Smooth muscle cell (in vitro differentiated cells): ENCODE data around the gene TMED4. TPM values are rescaled to one million over a fixed set of nuclear protein-coding genes. Genes with fewer than 3 reads are reported as not detected.

ENCODE experiments used
- DNase-seq: peaks from one replicate; lab custom pipeline; 2025; ENCODE audit not compliant: unreplicated experiment; lab: John Stamatoyannopoulos, UW
- H2AFZ ChIP-seq: fragments of 200-600 bp; sonication (generic); 2 replicates; pipeline ENCODE4 v1.6.0; 2016; ENCODE audit warnings: antibody characterized with exemption, low read depth, mild to moderate bottlenecking
- H3F3A ChIP-seq: fragments of 200-600 bp; sonication (generic); 2 replicates; pipeline ENCODE4 v1.6.0; 2017; ENCODE audit warnings: antibody characterized with exemption, low read depth
- H3K27ac ChIP-seq: fragments of 200-600 bp; sonication (generic); 2 replicates; pipeline ENCODE4 v1.5.1; 2016; ENCODE audit warnings: low read depth, mild to moderate bottlenecking
- H3K27me3 ChIP-seq: fragments of 200-600 bp; sonication (generic); 2 replicates; pipeline ENCODE4 v1.6.1; 2016; ENCODE audit warnings: low read depth, mild to moderate bottlenecking
- H3K36me3 ChIP-seq: fragments of 200-600 bp; sonication (generic); 2 replicates; pipeline ENCODE4 v1.5.1; 2016; ENCODE audit warnings: low read depth
- H3K4me1 ChIP-seq: fragments of 200-600 bp; sonication (generic); 2 replicates; pipeline ENCODE4 v1.5.1; 2016; ENCODE audit warnings: low read depth
- H3K4me2 ChIP-seq: fragments of 200-600 bp; sonication (generic); 2 replicates; pipeline ENCODE4 v1.6.0; 2016; ENCODE audit warnings: mild to moderate bottlenecking
- H3K4me3 ChIP-seq: fragments of 200-600 bp; sonication (generic); 2 replicates; pipeline ENCODE4 v1.5.1; 2016; ENCODE audit warnings: mild to moderate bottlenecking
- H3K79me2 ChIP-seq: fragments of 200-600 bp; sonication (generic); 2 replicates; pipeline ENCODE4 v1.6.0; 2016; ENCODE audit warnings: low read depth, mild to moderate bottlenecking
- H3K9ac ChIP-seq: fragments of 200-600 bp; sonication (generic); 2 replicates; pipeline ENCODE4 v1.6.0; 2016; ENCODE audit warnings: low read depth
- H3K9me3 ChIP-seq: fragments of 200-600 bp; sonication (generic); replicated peaks from 2 replicates; pipeline ENCODE4 v1.5.1; 2016; ENCODE audit warnings: low read depth
- H4K20me1 ChIP-seq: fragments of 200-600 bp; sonication (generic); 2 replicates; pipeline ENCODE4 v1.6.0; 2016; ENCODE audit warnings: low read depth
- CTCF ChIP-seq: fragments of 200-600 bp; sonication (generic); IDR thresholded peaks from 2 replicates; pipeline ENCODE4 v1.5.1; 2017; ENCODE audit warnings: borderline replicate concordance, mild to moderate bottlenecking, antibody characterized with exemption; ENCODE audit not compliant: insufficient read depth, poor library complexity, severe bottlenecking
- WGBS: methylation state at CpG from one replicate; pipeline ENCODE4 v1.1.7; 2016; ENCODE audit warnings: low lambda C conversion rate; 5-methylcytosine and 5-hydroxymethylcytosine counted together
- polyA plus RNA-seq: library from polyadenylated mRNA; unstranded; fragments of >200 nt; fragmentation: Nextera tagmentation; extraction: Ambion mirVana; gene quantifications from 2 replicates; pipeline ENCODE4 v1.2.1, GENCODE V29; 2016
- total RNA-seq: library from RNA; depleted of rRNA; stranded (reverse); fragments of >200 nt; gene quantifications from 2 replicates; pipeline ENCODE4 v1.2.3, GENCODE V29; 2014

TMED4 gene
- total and polyA plus RNA-seq, 2 experiments from 2014 or later: 38.4 to 50.8 TPM

GRCh38 chr7:44587843-44588711 lies 6.0 kb upstream of the TMED4 start:
- H3K27me3 ChIP-seq: no peaks in the 10 kb centered on the region
- 60% methylated on average over 6 of the region's 6 CpGs for WGBS
- no peak overlapping the region for H3K4me3 ChIP-seq
- H3F3A ChIP-seq: no peaks in the 10 kb centered on the region
- no peaks in the 10 kb centered on the region for H3K4me1 ChIP-seq
- no peak overlapping the region for H3K27ac ChIP-seq
- H3K9ac ChIP-seq: no peak overlapping the region
- H3K79me2 ChIP-seq: no peaks in the 10 kb centered on the region
- H3K36me3 ChIP-seq: no peaks in the 10 kb centered on the region
- no peaks in the 10 kb centered on the region for H4K20me1 ChIP-seq
- TF ChIP-seq CTCF: peak; percentile 65
- no peaks in the 10 kb centered on the region for H3K9me3 ChIP-seq
- H3K4me2 ChIP-seq: no peak overlapping the region
- no peak for DNase-seq
- no peak overlapping the region for H2AFZ ChIP-seq

- H3K4me2 ChIP-seq: peak overlapping the region; percentile 87
- no peak for DNase-seq
- H4K20me1 ChIP-seq: no peaks in the 10 kb centered on the region
- peak overlapping the region; percentile 90 for H3K27ac ChIP-seq
- no peak for TF ChIP-seq CTCF
- H3K4me1 ChIP-seq: peaks cover 14% of the 10 kb centered on the region
- no peak overlapping the region for H3K9ac ChIP-seq
- H3K36me3 ChIP-seq: no peaks in the 10 kb centered on the region
- H3K27me3 ChIP-seq: no peaks in the 10 kb centered on the region
- H3F3A ChIP-seq: no peaks in the 10 kb centered on the region
- peak overlapping the region; percentile 71 for H3K4me3 ChIP-seq
- no peak overlapping the region for H2AFZ ChIP-seq
- H3K9me3 ChIP-seq: no peaks in the 10 kb centered on the region
- H3K79me2 ChIP-seq: peaks cover 16% of the 10 kb centered on the region
- WGBS: 94% methylated on average over 13 of the region's 13 CpGs
Observed at GRCh38 chr7:44583146-44583865, 1.3 kb upstream of the TMED4 start.

DNA sequence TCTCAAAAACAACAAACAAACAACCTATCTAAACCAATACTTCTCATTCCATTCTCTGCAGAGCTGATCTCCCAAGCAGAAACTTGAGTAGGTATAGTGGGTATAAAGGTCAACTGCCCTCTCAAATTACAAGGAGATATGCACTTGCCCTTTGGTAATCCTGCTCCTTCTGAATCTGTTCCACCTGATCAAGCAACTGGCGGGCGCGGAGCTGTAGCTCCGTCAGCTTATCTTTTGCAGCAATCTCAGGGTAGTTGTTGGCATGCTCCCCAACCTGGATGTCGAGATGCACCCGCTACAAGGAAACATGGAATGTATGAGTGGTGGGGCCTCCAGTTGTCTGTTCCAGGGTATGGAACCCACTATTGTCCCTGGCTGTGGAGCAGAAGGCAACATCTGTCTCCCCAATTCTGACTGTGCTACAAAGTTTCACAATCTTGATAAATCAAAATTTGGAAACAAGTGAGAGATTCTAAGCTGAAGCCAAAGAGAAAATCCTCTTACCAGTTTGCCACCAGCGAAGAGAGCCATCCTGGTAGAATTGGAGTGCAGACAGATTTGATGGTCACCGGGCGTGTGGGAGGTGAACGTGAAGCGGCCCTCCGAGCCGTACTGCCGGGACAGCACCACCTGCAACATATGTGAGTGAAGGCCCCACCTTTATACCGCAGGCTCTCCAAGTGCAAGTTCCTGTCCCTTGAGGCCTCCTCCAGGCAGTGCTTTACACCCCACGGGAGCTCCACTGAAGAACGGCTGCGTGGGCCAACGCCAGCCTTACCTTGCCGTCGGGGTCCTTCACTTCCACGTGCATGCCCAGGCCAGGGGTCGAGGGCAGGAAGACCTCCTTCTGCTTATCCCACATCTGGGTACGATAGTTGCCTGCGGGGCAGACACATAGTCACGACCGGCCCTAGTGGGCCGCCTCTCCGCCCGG lies 819 bp downstream of the TMED4 start:
- no peak for TF ChIP-seq CTCF
- DNase-seq: no peak
- peak overlapping the region; percentile 71 for H3K4me3 ChIP-seq
- no peaks in the 10 kb centered on the region for H3F3A ChIP-seq
- H3K79me2 ChIP-seq: peaks cover 16% of the 10 kb centered on the region
- H4K20me1 ChIP-seq: no peaks in the 10 kb centered on the region
- H3K9ac ChIP-seq: peak overlapping the region; percentile 74
- H3K27ac ChIP-seq: peak overlapping the region; percentile 37
- no peaks in the 10 kb centered on the region for H3K36me3 ChIP-seq
- WGBS: 37% methylated on average over 30 of the region's 30 CpGs
- H3K9me3 ChIP-seq: no peaks in the 10 kb centered on the region
- H3K4me2 ChIP-seq: peak overlapping the region; percentile 92
- peaks cover 14% of the 10 kb centered on the region for H3K4me1 ChIP-seq
- H2AFZ ChIP-seq: peak overlapping the region; percentile 71
- no peaks in the 10 kb centered on the region for H3K27me3 ChIP-seq
